Gastrocnemius medialis (tissue), 4 donors: ENCODE data around the gene LSS.

Experiments
- CTCF ChIP-seq, 5 experiments: fragments of 450-650 bp in 3 of 5; fragments of 200-600 bp in 2 of 5; sonication (generic) in 2 of 5; IDR thresholded peaks in 4 of 5; conservative IDR thresholded peaks in 1 of 5; 1 replicate in 4 of 5; 2 replicates in 1 of 5; pipeline ENCODE4 v1.5.1; 2016 to 2019; ENCODE audit warnings: antibody characterized with exemption in 5 of 5, mild to moderate bottlenecking in 3 of 5, moderate library complexity in 3 of 5
- POLR2A ChIP-seq, 2 donors: fragments of 450-650 bp; IDR thresholded peaks; one replicate each; pipeline ENCODE4 v1.6.1; 2017; ENCODE audit warnings: antibody characterized with exemption in 2 of 2, mild to moderate bottlenecking in 2 of 2, moderate library complexity in 2 of 2

- no peak for TF ChIP-seq CTCF (IDR thresholded peaks at IDR 0.05 in 4 of 5, conservative IDR thresholded peaks at IDR 0.05 in 1 of 5)
- TF ChIP-seq POLR2A (IDR thresholded peaks at IDR 0.05) = no peak
Observed at GRCh38 chr21:46173573-46173972, 55.0 kb downstream of the LSS start.
